HG02588 (cell line): ENCODE results near the gene ARHGAP18.

Experiments
- ATAC-seq: cut with Tn5 transposase; IDR thresholded peaks from one replicate; pipeline ENCODE4 v1.9.1; 2021; ENCODE audit warnings: mild to moderate bottlenecking, moderate library complexity; ENCODE audit not compliant: unreplicated experiment

Gene ARHGAP18

GRCh38 chr6:129671442-129672340 lies 38.3 kb downstream of the ARHGAP18 start:
- ATAC-seq, result peak; percentile 88

GRCh38 chr6:129670634-129671033 lies 39.3 kb downstream of the ARHGAP18 start:
- no peak for ATAC-seq

- no peak for ATAC-seq
Observed at GRCh38 chr6:129667621-129668020, 42.4 kb downstream of the ARHGAP18 start.

GRCh38 chr6:129667034-129667433 lies 42.9 kb downstream of the ARHGAP18 start:
- no peak for ATAC-seq

GRCh38 chr6:129665555-129665954 lies 44.4 kb downstream of the ARHGAP18 start:
- no peak for ATAC-seq

GRCh38 chr6:129663531-129663930 lies 46.4 kb downstream of the ARHGAP18 start:
- ATAC-seq, result no peak

GRCh38 chr6:129662980-129663431 lies 47.0 kb downstream of the ARHGAP18 start:
- peak; percentile 58 for ATAC-seq

GRCh38 chr6:129662406-129662766 lies 47.6 kb downstream of the ARHGAP18 start:
- ATAC-seq, result peak; percentile 74

GRCh38 chr6:129661536-129662405 lies 48.2 kb downstream of the ARHGAP18 start:
- ATAC-seq, result peak; percentile 19

- no peak for ATAC-seq
Observed at GRCh38 chr6:129660346-129660676, 49.7 kb downstream of the ARHGAP18 start.

GRCh38 chr6:129659590-129660345 lies 50.2 kb downstream of the ARHGAP18 start:
- ATAC-seq, result no peak

GRCh38 chr6:129659167-129659566 lies 50.8 kb downstream of the ARHGAP18 start:
- no peak for ATAC-seq

- ATAC-seq, result no peak
Observed at GRCh38 chr6:129657483-129657882, 52.5 kb downstream of the ARHGAP18 start.

- no peak for ATAC-seq
Observed at GRCh38 chr6:129655334-129655733, 54.6 kb downstream of the ARHGAP18 start.

- no peak for ATAC-seq
Observed at GRCh38 chr6:129653746-129654145, 56.2 kb downstream of the ARHGAP18 start.

GRCh38 chr6:129653229-129653628 lies 56.7 kb downstream of the ARHGAP18 start:
- ATAC-seq, result no peak

- ATAC-seq, result no peak
Observed at GRCh38 chr6:129651291-129651691, 58.7 kb downstream of the ARHGAP18 start.

GRCh38 chr6:129648819-129649491 lies 61.0 kb downstream of the ARHGAP18 start:
- no peak for ATAC-seq

- ATAC-seq, result peak; percentile 39
Observed at GRCh38 chr6:129647044-129647443, 62.9 kb downstream of the ARHGAP18 start.

- ATAC-seq, result peak; percentile 83
Observed at GRCh38 chr6:129646642-129647041, 63.3 kb downstream of the ARHGAP18 start.
